A549 (cell line): Measurements from ENCODE around the gene EGFL7. TPM values are rescaled to one million over a fixed set of nuclear protein-coding genes. Genes with fewer than 3 reads are reported as not detected.

Experiments
- ATAC-seq, 2 experiments: fragments of 200-7000 bp in 1 of 2; fragments of >200 bp in 1 of 2; cut with Nextera tagmentation in 1 of 2; cut with Tn5 transposase in 1 of 2; 3 replicates each; pipeline versions ENCODE4 v1.8.0 to v1.9.1; 2018 to 2020; ENCODE audit warnings: mild to moderate bottlenecking in 1 of 2, moderate library complexity in 1 of 2
- CTCF ChIA-PET: fragments of 300-600 bp; sonication (Branson Sonifier 250); formaldehyde crosslinking; extraction: SDS; loops from one replicate; lab custom pipeline; 2021; ENCODE audit warnings: antibody characterized with exemption, inconsistent platforms; lab: Yijun Ruan, JAX
- POLR2A ChIA-PET: fragments of 350-600 bp; formaldehyde crosslinking; extraction: SDS; loops from one replicate; lab custom pipeline; 2021; ENCODE audit warnings: antibody characterized with exemption, inconsistent platforms; lab: Yijun Ruan, JAX
- DNase-seq, 2 experiments: peaks; one replicate each; pipeline versions ENCODE4 v3.0.0 to v3.0.0-alpha.2; 2011 to 2016; ENCODE audit warnings: low read depth in 1 of 2, low spot score in 1 of 2
- FAIRE-seq: peaks from 2 replicates; lab custom pipeline; 2011; peaks lifted over from hg19 to GRCh38; lab: Jason Lieb, UNC
- H3K27ac ChIP-seq, 2 experiments: fragments of >200 bp; sonication (Bioruptor Twin); formaldehyde crosslinking; 3 replicates each; pipeline ENCODE4 v1.5.1; 2016 to 2017
- H3K4me1 ChIP-seq: fragments of >200 bp; sonication (Bioruptor Twin); formaldehyde crosslinking; 3 replicates; pipeline ENCODE4 v1.6.1; 2016
- H3K4me2 ChIP-seq: fragments of >200 bp; sonication (Bioruptor Twin); formaldehyde crosslinking; 3 replicates; pipeline ENCODE4 v1.6.1; 2016
- H3K4me3 ChIP-seq: fragments of >200 bp; sonication (Bioruptor Twin); formaldehyde crosslinking; 3 replicates; pipeline ENCODE4 v1.5.1; 2016
- H3K9me3 ChIP-seq: fragments of >200 bp; sonication (Bioruptor Twin); formaldehyde crosslinking; 3 replicates; pipeline ENCODE4 v1.6.1; 2016
- BHLHE40 ChIP-seq: IDR thresholded peaks from 2 replicates; pipeline ENCODE4 v1.6.1; 2012; ENCODE audit warnings: low read depth, low read length, inconsistent platforms
- CBX2 ChIP-seq: fragments of 200-600 bp; sonication (generic); IDR thresholded peaks from 2 replicates; pipeline ENCODE4 v1.6.1; 2016; ENCODE audit warnings: low read depth, mild to moderate bottlenecking, borderline replicate concordance
- ESRRA ChIP-seq: fragments of 150-350 bp; IDR thresholded peaks from 2 replicates; pipeline ENCODE4 v1.6.1; 2014; ENCODE audit warnings: mild to moderate bottlenecking, low read length, borderline replicate concordance
- FOSB ChIP-seq: fragments of 250-450 bp; sonication (Bioruptor Pico); IDR thresholded peaks from 2 replicates; pipeline ENCODE4 v1.5.0; 2020; ENCODE audit warnings: mild to moderate bottlenecking, moderate library complexity
- FOXS1 ChIP-seq: fragments of 250-450 bp; sonication (Bioruptor Pico); IDR thresholded peaks from 2 replicates; pipeline ENCODE4 v1.5.0; 2020; ENCODE audit warnings: mild to moderate bottlenecking, moderate library complexity
- HDAC2 ChIP-seq: fragments of 200-600 bp; sonication (generic); IDR thresholded peaks from 2 replicates; pipeline ENCODE4 v1.6.1; 2016
- HOXB13 ChIP-seq: fragments of 250-450 bp; sonication (Bioruptor Pico); IDR thresholded peaks from 2 replicates; pipeline ENCODE4 v1.5.0; 2020; ENCODE audit warnings: low read depth, mild to moderate bottlenecking, moderate library complexity
- JUNB ChIP-seq: fragments of >200 bp; sonication (Bioruptor Twin); formaldehyde crosslinking; IDR thresholded peaks from 2 replicates; pipeline ENCODE4 v1.6.1; 2016
- MAFK ChIP-seq: fragments of 450-650 bp; IDR thresholded peaks from 2 replicates; pipeline ENCODE4 v1.6.1; 2014; ENCODE audit not compliant: partially characterized antibody
- NPAS2 ChIP-seq: fragments of 250-450 bp; sonication (Bioruptor Pico); IDR thresholded peaks from 2 replicates; pipeline ENCODE4 v1.8.0; 2022; ENCODE audit warnings: mild to moderate bottlenecking, moderate library complexity, borderline replicate concordance
- PHF8 ChIP-seq: fragments of 200-600 bp; sonication (generic); IDR thresholded peaks from 2 replicates; pipeline ENCODE4 v1.6.1; 2016; ENCODE audit warnings: low read depth, mild to moderate bottlenecking, antibody characterized with exemption, moderate library complexity, borderline replicate concordance
- RCOR1 ChIP-seq: fragments of 150-350 bp; IDR thresholded peaks from 2 replicates; pipeline ENCODE4 v1.6.1; 2014; ENCODE audit warnings: antibody characterized with exemption, low read length, low read depth
- RNF2 ChIP-seq: fragments of 200-600 bp; sonication (generic); IDR thresholded peaks from 2 replicates; pipeline ENCODE4 v1.6.1; 2016; ENCODE audit warnings: low read depth, mild to moderate bottlenecking, antibody characterized with exemption, moderate library complexity, borderline replicate concordance
- SMC3 ChIP-seq: fragments of >200 bp; sonication (Bioruptor Twin); formaldehyde crosslinking; IDR thresholded peaks from 3 replicates; pipeline ENCODE4 v1.6.1; 2018; ENCODE audit warnings: inconsistent platforms
- SREBF2 ChIP-seq: fragments of 450-650 bp; IDR thresholded peaks from 2 replicates; pipeline ENCODE4 v1.6.1; 2014; ENCODE audit warnings: mild to moderate bottlenecking, moderate library complexity
- TFCP2L1 ChIP-seq: fragments of 250-450 bp; sonication (Bioruptor Pico); IDR thresholded peaks from 2 replicates; pipeline ENCODE4 v1.5.0; 2021; ENCODE audit warnings: mild to moderate bottlenecking
- ZFP36 ChIP-seq: fragments of 450-650 bp; IDR thresholded peaks from 2 replicates; pipeline ENCODE4 v1.6.1; 2014; ENCODE audit warnings: borderline replicate concordance; ENCODE audit not compliant: partially characterized antibody
- ZNF302 ChIP-seq: fragments of 250-450 bp; sonication (Bioruptor Pico); IDR thresholded peaks from 2 replicates; pipeline ENCODE4 v1.9.0; 2021; ENCODE audit warnings: inconsistent platforms, mild to moderate bottlenecking, moderate library complexity
- WGBS: methylation state at CpG from one replicate; pipeline ENCODE4 v1.1.6; 2017; ENCODE audit errors: missing lambda C conversion rate; 5-methylcytosine and 5-hydroxymethylcytosine counted together
- polyA plus RNA-seq, 4 experiments: library from polyadenylated mRNA; depleted of rRNA in 3 of 4; stranded (reverse); fragments of >200 nt; fragmentation: RNase III in 1 of 4; extraction: RNeasy Plus Mini Kit Qiagen cat#74134 plus additional on column Dnase treatment in 1 of 4; gene quantifications; 2 replicates in 3 of 4; 3 replicates in 1 of 4; pipeline ENCODE4 v1.2.3, GENCODE V29; 2011 to 2017
- TF ChIP-seq, protein P1 (sequence below): fragments of >200 bp; sonication (Bioruptor Twin); formaldehyde crosslinking; IDR thresholded peaks from 3 replicates; pipeline ENCODE4 v1.6.1; 2016
- TF ChIP-seq, protein P2 (sequence below): IDR thresholded peaks from 2 replicates; pipeline ENCODE4 v1.6.1; 2012

Gene EGFL7
- polyA plus RNA-seq, 2 of the 4 experiments (the other 2 are of a cell fraction): 19.9 to 34.4 TPM

DNA sequence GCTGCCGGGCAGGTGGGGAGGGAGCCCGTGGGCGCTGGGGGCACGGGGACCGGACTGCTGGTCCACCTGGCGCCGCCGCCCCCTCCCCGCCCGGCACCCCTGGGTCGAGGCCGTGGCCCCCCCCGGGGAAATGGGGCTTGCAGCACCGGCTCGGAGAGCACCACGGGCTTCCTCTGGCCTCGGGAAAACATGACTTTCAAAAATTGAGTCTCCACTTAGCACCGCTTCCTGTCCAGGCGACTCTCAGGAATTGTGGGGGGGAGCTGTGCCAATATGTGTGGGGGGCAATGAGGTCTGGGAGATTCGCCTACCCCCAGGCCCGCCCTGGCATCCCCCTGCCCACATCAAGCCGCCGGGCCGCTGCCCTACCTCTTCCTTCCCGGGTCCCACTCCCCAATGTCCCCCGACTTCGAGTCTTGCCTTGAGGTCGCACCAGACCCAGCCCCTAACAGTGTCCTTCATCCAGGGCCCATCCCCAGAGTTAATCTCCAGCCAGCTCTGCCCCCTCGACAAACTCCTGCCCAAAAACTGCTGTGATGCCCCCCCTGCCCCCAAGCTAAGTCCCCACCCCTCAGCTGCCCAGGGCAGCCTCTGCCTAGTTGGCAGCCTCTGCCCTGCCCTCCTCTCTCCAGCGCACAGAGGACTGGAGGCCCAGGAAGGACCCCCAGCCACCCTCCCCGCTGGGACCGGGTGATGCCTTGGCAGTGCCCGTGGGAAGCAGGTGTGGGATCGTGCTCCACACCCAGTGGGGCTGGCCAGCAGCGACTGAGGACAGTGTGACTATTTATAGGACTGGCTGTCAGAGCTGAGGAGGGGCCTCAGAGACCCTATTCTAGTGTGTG lies 3.9 kb downstream of the EGFL7 start:
- peaks cover 26% of the 10 kb centered on the region for H3K4me1 ChIP-seq
- no peaks in the 10 kb centered on the region for H3K9me3 ChIP-seq
- ChIA-PET POLR2A (no interaction called here), CTCF (interaction anchor here (0.6 to 4.5 kb wide), 9 partner anchors 10 to 44 kb away, joined by 3 to 29 read pairs (median 5); partner anchors contain the start of gene AGPAT2)
- peak overlapping the region; percentile 68 for H3K4me3 ChIP-seq
- 0 out of 6 replicates have a peak, but pooled peaks of 1 of the 2 experiments have one; percentile 1 for ATAC-seq
- WGBS: 59% methylated on average over 12 of the region's 35 CpGs
- TF ChIP-seq ZFP36 (no peak), CBX2 (no peak), ZNF302 (CRISPR knock-in tag) (no peak), FOSB (CRISPR knock-in tag) (no peak), RNF2 (no peak), SREBF2 (no peak)
- peak overlapping the region; percentile 93 for H3K4me2 ChIP-seq
- FAIRE-seq: no peak
- no peak for DNase-seq
- peak overlapping the region; percentile 77 to 93 for H3K27ac ChIP-seq

DNA sequence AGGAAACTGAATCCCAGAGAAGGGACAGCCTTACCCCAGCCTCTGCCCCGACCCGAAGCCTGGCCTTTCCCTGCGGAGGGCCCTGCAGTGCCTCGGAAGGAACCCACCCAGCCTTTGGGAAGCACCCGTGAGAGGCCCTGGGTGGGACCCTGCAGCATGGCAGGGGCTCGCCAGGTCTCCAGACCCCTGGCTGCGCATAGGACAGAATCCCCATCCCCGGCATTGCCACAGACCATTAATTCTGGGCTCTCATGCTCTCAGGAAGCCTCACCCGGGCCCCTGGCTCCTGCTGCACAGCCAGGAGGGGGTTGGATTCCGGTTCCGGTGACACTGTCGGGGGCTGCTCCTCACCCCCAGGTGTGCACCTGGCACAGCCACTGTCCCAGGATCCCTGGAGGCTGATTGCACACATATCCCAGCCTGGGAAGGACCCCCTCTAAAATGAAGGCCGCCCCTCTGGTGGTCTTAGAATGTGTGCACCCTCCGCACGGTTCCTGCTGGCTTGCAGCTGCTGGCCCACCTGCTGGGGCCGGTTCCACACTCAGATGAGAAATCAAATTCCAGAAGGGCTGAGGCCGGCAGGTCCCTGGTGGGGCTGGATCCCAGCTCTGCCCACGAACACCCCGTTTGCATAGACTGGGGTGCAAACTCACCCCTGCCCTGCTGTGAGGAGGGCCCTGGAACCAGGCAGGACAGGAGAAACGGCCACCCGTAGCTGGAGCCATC lies 4.7 kb downstream of the EGFL7 start:
- DNase-seq: no peak
- Histone ChIP-seq H3K27ac (no peak overlapping the region; a peak in 1 of 6 replicates), H3K4me2 (peak overlapping the region; percentile 93; the same call in 2 of the 3 replicates), H3K9me3 (no peaks in the 10 kb centered on the region), H3K4me3 (no peak overlapping the region), H3K4me1 (peaks cover 33% of the 10 kb centered on the region)
- ChIA-PET CTCF (interaction anchor here (0.7 to 4.5 kb wide), 10 partner anchors 10 to 183 kb away, joined by 3 to 29 read pairs (median 5); partner anchors contain the start of gene AGPAT2), POLR2A (no interaction called here)
- no peak for ATAC-seq
- WGBS: 89% methylated on average over 12 of the region's 21 CpGs
- FAIRE-seq: no peak
- TF ChIP-seq HOXB13 (CRISPR knock-in tag): no peak
- TF ChIP-seq RCOR1: no peak
- no peak for TF ChIP-seq ESRRA
- no peak for TF ChIP-seq RNF2
- TF ChIP-seq HDAC2: no peak
- TF ChIP-seq TFCP2L1 (CRISPR knock-in tag): no peak
- TF ChIP-seq SMC3: no peak
- no peak for TF ChIP-seq JUNB
- TF ChIP-seq, protein P1, sequence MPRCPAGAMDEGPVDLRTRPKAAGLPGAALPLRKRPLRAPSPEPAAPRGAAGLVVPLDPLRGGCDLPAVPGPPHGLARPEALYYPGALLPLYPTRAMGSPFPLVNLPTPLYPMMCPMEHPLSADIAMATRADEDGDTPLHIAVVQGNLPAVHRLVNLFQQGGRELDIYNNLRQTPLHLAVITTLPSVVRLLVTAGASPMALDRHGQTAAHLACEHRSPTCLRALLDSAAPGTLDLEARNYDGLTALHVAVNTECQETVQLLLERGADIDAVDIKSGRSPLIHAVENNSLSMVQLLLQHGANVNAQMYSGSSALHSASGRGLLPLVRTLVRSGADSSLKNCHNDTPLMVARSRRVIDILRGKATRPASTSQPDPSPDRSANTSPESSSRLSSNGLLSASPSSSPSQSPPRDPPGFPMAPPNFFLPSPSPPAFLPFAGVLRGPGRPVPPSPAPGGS: no peak
- TF ChIP-seq BHLHE40: no peak
- TF ChIP-seq FOSB (CRISPR knock-in tag): no peak
- TF ChIP-seq PHF8: no peak
- TF ChIP-seq NPAS2 (CRISPR knock-in tag): no peak
- TF ChIP-seq FOXS1: no peak
- TF ChIP-seq, protein P2, sequence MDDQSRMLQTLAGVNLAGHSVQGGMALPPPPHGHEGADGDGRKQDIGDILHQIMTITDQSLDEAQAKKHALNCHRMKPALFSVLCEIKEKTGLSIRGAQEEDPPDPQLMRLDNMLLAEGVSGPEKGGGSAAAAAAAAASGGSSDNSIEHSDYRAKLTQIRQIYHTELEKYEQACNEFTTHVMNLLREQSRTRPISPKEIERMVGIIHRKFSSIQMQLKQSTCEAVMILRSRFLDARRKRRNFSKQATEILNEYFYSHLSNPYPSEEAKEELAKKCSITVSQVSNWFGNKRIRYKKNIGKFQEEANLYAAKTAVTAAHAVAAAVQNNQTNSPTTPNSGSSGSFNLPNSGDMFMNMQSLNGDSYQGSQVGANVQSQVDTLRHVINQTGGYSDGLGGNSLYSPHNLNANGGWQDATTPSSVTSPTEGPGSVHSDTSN: no peak
- no peak for TF ChIP-seq MAFK
